Keratinocyte (primary cell): ENCODE measurements around the gene DLK2. TPM values are rescaled to one million over a fixed set of nuclear protein-coding genes. Genes with fewer than 3 reads are reported as not detected.

Experiments used
- DNase-seq: peaks from one replicate; pipeline ENCODE4 v3.0.0-alpha.2; 2011; ENCODE audit warnings: low read depth, missing footprints, low spot score
- FAIRE-seq: peaks from 2 replicates; lab custom pipeline; 2011; peaks lifted over from hg19 to GRCh38; lab: Jason Lieb, UNC
- H2AFZ ChIP-seq: 2 replicates; pipeline ENCODE4 v1.6.0; 2012; ENCODE audit warnings: low read length, control low read depth, inconsistent platforms; ENCODE audit not compliant: control insufficient read depth
- H3K27ac ChIP-seq: 2 replicates; pipeline ENCODE4 v1.5.1; 2011; ENCODE audit warnings: low read length; ENCODE audit not compliant: control insufficient read depth, insufficient read depth
- H3K27me3 ChIP-seq: 3 replicates; pipeline ENCODE4 v1.6.0; 2011; ENCODE audit warnings: low read length; ENCODE audit not compliant: control insufficient read depth, insufficient read depth; ENCODE audit errors: extremely low read depth
- H3K36me3 ChIP-seq, 2 experiments: 2 replicates in 1 of 2; 3 replicates in 1 of 2; pipeline ENCODE4 v1.5.1; 2011; ENCODE audit warnings: low read length in 2 of 2, mild to moderate bottlenecking in 1 of 2; ENCODE audit not compliant: control insufficient read depth in 2 of 2, insufficient read depth in 2 of 2; ENCODE audit errors: extremely low read depth in 1 of 2
- H3K4me1 ChIP-seq: 3 replicates; pipeline ENCODE4 v1.5.1; 2011; ENCODE audit warnings: low read length; ENCODE audit not compliant: control insufficient read depth, insufficient read depth; ENCODE audit errors: extremely low read depth
- H3K4me2 ChIP-seq: 3 replicates; pipeline ENCODE4 v1.6.0; 2011; ENCODE audit warnings: low read depth, low read length; ENCODE audit not compliant: control insufficient read depth, insufficient read depth; ENCODE audit errors: extremely low read depth
- H3K4me3 ChIP-seq, 3 experiments: fragments of 200-600 bp in 1 of 3; sonication (generic) in 1 of 3; 2 replicates in 2 of 3; 3 replicates in 1 of 3; pipeline ENCODE4 v1.5.1; 2011 to 2016; ENCODE audit warnings: low read length in 3 of 3, mild to moderate bottlenecking in 3 of 3, control low read depth in 2 of 3, inconsistent platforms in 1 of 3, low read depth in 1 of 3, mixed read lengths in 1 of 3, mixed run types in 1 of 3, moderate library complexity in 1 of 3; ENCODE audit not compliant: control insufficient read depth in 2 of 3, insufficient read depth in 2 of 3; ENCODE audit errors: extremely low read depth in 1 of 3
- H3K79me2 ChIP-seq: 2 replicates; pipeline ENCODE4 v1.6.0; 2012; ENCODE audit warnings: low read length; ENCODE audit not compliant: control insufficient read depth, insufficient read depth
- H3K9ac ChIP-seq: 3 replicates; pipeline ENCODE4 v1.6.0; 2011; ENCODE audit warnings: low read length; ENCODE audit not compliant: control insufficient read depth, insufficient read depth; ENCODE audit errors: extremely low read depth
- H3K9me1 ChIP-seq: 3 replicates; pipeline ENCODE4 v1.6.0; 2011; ENCODE audit warnings: low read length; ENCODE audit not compliant: control insufficient read depth, insufficient read depth; ENCODE audit errors: extremely low read depth
- H3K9me3 ChIP-seq: 2 replicates; pipeline ENCODE4 v1.5.1; 2012; ENCODE audit warnings: low read depth, low read length; ENCODE audit not compliant: control insufficient read depth
- H4K20me1 ChIP-seq: 3 replicates; pipeline ENCODE4 v1.6.0; 2011; ENCODE audit warnings: low read length; ENCODE audit not compliant: control insufficient read depth, insufficient read depth; ENCODE audit errors: extremely low read depth
- EZH2 ChIP-seq: IDR thresholded peaks from one replicate; pipeline ENCODE4 v1.6.1; 2012; ENCODE audit warnings: inconsistent platforms, mild to moderate bottlenecking, low read length, moderate library complexity
- dilution Hi-C: fragments of 300-500 bp; cut with MboI; formaldehyde crosslinking; loops from one replicate; pipeline ENCODE4 v1.7.0; 2020; ENCODE audit warnings: low sequenced_read_pairs; ENCODE audit not compliant: extremely low pct_ligation_motif_present
- polyA plus RNA-seq, 5 experiments: library from polyadenylated mRNA; depleted of rRNA in 3 of 5; stranded (reverse) in 3 of 5; stranded (forward) in 1 of 5; unstranded in 1 of 5; fragments of >200 nt; gene quantifications; 1 replicate in 1 of 5; 2 replicates in 3 of 5; 3 replicates in 1 of 5; pipeline versions ENCODE4 v1.2.1 to v1.2.3, GENCODE V29; 2011 to 2012; ENCODE audit warnings: missing spikeins in 2 of 5, low read depth in 1 of 5, low replicate concordance in 1 of 5
- TF ChIP-seq, protein P1 (sequence below), 3 experiments: IDR thresholded peaks in 1 of 3; conservative IDR thresholded peaks in 1 of 3; optimal IDR thresholded peaks in 1 of 3; 2 replicates in 2 of 3; 3 replicates in 1 of 3; pipeline versions ENCODE3 to v1.5.1; 2011; ENCODE audit warnings: low read length in 3 of 3, mild to moderate bottlenecking in 3 of 3, moderate library complexity in 2 of 3, control low read depth in 1 of 3, inconsistent platforms in 1 of 3; ENCODE audit not compliant: insufficient read depth in 2 of 3; ENCODE audit errors: extremely low read depth in 1 of 3

Gene DLK2
- polyA plus RNA-seq, 1 donor (not counting 4 experiments of a cell fraction or from before 2014, with no cell fraction given), result 19.8 TPM

DNA sequence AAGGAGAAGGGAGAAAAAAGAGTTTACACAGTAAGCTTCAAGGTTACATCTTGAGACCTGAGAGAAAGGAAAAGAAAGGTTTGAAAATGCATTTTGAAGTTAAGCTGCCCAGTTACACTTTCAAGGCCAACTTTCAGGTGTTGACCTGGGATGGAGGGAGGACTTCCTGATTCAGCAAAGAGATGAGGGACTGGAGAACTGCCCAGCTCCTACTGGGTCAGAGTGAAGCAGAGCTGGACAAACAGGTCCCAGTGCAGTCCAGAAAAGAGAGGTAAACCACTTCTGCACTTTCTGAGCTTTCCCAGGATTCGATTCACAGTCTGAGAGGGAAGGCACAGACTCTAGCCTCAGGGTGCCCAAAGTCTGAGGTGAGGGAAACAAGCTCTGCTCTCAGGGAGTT, 16.1 kb upstream of the DLK2 start:
- Histone ChIP-seq H3K27ac (no peak overlapping the region), H3K79me2 (no peaks in the 10 kb centered on the region), H3K9me3 (no peaks in the 10 kb centered on the region), H4K20me1 (no peaks in the 10 kb centered on the region), H3K9me1 (no peaks in the 10 kb centered on the region), H3K4me1 (peaks cover 22% of the 10 kb centered on the region), H3K4me2 (no peak overlapping the region), H3K36me3 (no peaks in the 10 kb centered on the region), H2AFZ (no peak overlapping the region), H3K27me3 (no peaks in the 10 kb centered on the region), H3K9ac (no peak overlapping the region), H3K4me3 (no peak overlapping the region)
- TF ChIP-seq EZH2, result no peak
- TF ChIP-seq, protein P1, sequence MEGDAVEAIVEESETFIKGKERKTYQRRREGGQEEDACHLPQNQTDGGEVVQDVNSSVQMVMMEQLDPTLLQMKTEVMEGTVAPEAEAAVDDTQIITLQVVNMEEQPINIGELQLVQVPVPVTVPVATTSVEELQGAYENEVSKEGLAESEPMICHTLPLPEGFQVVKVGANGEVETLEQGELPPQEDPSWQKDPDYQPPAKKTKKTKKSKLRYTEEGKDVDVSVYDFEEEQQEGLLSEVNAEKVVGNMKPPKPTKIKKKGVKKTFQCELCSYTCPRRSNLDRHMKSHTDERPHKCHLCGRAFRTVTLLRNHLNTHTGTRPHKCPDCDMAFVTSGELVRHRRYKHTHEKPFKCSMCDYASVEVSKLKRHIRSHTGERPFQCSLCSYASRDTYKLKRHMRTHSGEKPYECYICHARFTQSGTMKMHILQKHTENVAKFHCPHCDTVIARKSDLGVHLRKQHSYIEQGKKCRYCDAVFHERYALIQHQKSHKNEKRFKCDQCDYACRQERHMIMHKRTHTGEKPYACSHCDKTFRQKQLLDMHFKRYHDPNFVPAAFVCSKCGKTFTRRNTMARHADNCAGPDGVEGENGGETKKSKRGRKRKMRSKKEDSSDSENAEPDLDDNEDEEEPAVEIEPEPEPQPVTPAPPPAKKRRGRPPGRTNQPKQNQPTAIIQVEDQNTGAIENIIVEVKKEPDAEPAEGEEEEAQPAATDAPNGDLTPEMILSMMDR (optimal IDR thresholded peaks at IDR 0.05 in 1 of 3, IDR thresholded peaks at IDR 0.05 in 1 of 3, conservative IDR thresholded peaks at IDR 0.05 in 1 of 3; ENCODE audit: extremely low read depth in 1 of 3, insufficient read depth in 2 of 3, low read length in 3 of 3), result no peak
- FAIRE-seq (no peak), DNase-seq (no peak)
- dilution Hi-C loops, result no loop called here

DNA sequence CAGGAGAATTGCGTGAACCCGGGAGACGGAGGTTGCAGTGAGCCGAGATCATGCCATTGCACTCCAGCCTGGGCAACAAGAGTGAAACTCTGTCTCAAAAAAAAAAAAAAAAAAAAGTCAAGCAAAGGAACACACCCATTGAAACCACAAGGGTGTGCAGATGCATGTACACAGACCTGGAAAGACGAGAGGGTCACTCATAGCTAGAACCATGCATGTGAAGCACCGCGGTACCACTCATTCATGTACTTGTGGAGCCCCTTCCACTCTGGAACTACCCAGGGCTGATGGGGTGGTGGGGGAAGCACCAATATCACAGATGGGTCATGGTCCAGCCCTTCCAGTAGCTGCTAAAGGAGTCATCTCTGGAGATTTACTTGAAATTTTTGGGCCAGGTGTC, 14.6 kb upstream of the DLK2 start:
- H3K36me3 ChIP-seq, result no peaks in the 10 kb centered on the region
- no peaks in the 10 kb centered on the region for H3K9me3 ChIP-seq
- DNase-seq (no peak), FAIRE-seq (no peak)
- H4K20me1 ChIP-seq, result no peaks in the 10 kb centered on the region
- dilution Hi-C loops, result no loop called here
- H3K4me2 ChIP-seq, result no peak overlapping the region
- H3K79me2 ChIP-seq, result no peaks in the 10 kb centered on the region
- H3K9ac ChIP-seq, result no peak overlapping the region
- TF ChIP-seq EZH2, result no peak
- TF ChIP-seq, protein P1 (optimal IDR thresholded peaks at IDR 0.05 in 1 of 3, IDR thresholded peaks at IDR 0.05 in 1 of 3, conservative IDR thresholded peaks at IDR 0.05 in 1 of 3; ENCODE audit: extremely low read depth in 1 of 3, insufficient read depth in 2 of 3, low read length in 3 of 3), result no peak
- peaks cover 29% of the 10 kb centered on the region for H3K4me1 ChIP-seq
- no peak overlapping the region for H3K4me3 ChIP-seq
- H2AFZ ChIP-seq, result no peak overlapping the region
- H3K27me3 ChIP-seq, result no peaks in the 10 kb centered on the region
- no peak overlapping the region for H3K27ac ChIP-seq
- H3K9me1 ChIP-seq, result no peaks in the 10 kb centered on the region
